ENCODE results near the gene STPG4.

The STPG4 gene

DNA sequence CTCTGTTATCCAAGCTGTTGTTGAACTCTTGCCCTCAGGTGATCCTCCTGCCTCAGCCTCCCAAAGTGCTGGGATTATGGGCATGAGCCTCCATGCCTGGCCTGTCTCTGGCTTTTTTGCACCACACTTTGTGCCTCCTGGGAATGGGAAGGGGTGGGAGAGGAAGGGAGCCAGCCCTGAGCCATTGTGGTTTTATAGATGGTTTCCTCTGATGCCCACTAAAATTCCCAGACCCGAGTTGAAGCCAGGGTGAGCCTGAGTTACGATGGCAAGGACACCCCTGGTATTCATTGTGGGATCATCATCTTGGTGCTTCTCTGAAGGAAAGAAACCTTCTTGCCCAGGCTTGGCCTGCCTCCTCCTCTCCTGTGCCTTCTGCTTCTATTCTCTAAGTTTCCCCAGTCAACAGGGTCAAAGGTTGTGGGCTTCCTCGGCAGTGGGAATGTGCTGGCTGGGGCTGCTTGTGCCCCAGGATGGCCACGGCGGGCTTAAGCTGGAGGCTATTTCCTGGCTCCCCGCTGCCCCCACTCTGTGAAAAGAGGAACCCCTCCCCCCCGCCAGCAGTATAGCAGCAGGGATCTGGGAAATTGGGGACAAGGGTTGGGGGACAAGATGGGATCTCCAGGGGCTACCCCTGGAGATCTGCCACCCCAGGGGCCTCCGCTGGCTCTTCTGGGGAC, 106.2 kb downstream of the STPG4 start:
- Histone ChIP-seq H3K27me3 (no peaks in the 10 kb centered on the region), H3K9ac (peak overlapping the region in 4 of 11 experiments; percentile 2 to 31 (median 10); a peak in 4 of 22 replicates), H3K4me1 (peaks cover 76 to 90% (median 84%) of the 10 kb centered on the region in 10 experiments), H3K4me2 (peak overlapping the region in 10 of 11 experiments; percentile 57 to 98 (median 93); a peak in 18 of 22 replicates), H3K4me3 (no peak overlapping the region), H3K36me3 (peaks cover 78 to 100% (median 99%) of the 10 kb centered on the region in 11 experiments), H3K9me3 (replicated peaks in 1 of 11) (0 out of 22 replicates have a peak, but pooled peaks cover 0 to 6% (median 0%) of the 10 kb centered on the region in 11 experiments), H3K27ac (peak overlapping the region in 8 of 11 experiments; percentile 7 to 87 (median 34); a peak in 13 of 22 replicates), H4K20me1 (peaks cover 0 to 76% (median 0%) of the 10 kb centered on the region in 11 experiments; a peak in 4 of 22 replicates)
- no peak for TF ChIP-seq Cebpa-rat (IDR thresholded peaks at IDR 0.05)

- Histone ChIP-seq H4K20me1 (peaks cover 0 to 91% (median 0%) of the 10 kb centered on the region in 11 experiments; a peak in 5 of 22 replicates), H3K36me3 (peaks cover 53 to 82% (median 76%) of the 10 kb centered on the region in 11 experiments), H3K4me3 (no peak overlapping the region), H3K4me1 (peaks cover 77 to 91% (median 85%) of the 10 kb centered on the region in 10 experiments), H3K4me2 (peak overlapping the region; percentile 83 to 98 (median 94)), H3K9ac (peak overlapping the region in 5 of 11 experiments; percentile 0 to 87 (median 47); a peak in 7 of 22 replicates), H3K27me3 (no peaks in the 10 kb centered on the region), H3K27ac (peak overlapping the region in 9 of 11 experiments; percentile 45 to 97 (median 88); a peak in 15 of 22 replicates), H3K9me3 (replicated peaks in 1 of 11) (no peaks in the 10 kb centered on the region)
- TF ChIP-seq Cebpa-rat (IDR thresholded peaks at IDR 0.05) = no peak
Measured at GRCh38 chr2:47046271-47046670, 108.8 kb downstream of the STPG4 start.

DNA sequence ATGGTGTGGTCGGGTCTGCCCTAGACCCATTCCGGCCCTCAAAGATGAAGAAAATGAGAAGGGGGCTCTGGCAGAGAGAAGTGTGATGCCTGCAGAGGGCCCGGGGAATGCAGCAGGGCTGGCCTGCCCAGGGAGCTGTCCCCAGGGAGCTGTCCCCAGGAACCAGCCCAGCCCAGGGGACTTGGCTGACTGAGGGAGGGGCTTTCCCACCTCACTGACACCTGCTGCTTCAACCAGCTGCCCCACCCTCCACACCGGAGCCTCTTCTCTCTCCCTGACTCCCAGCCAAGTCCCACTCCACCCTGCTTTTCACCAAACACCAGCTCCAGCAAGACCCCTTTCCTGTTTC, 111.2 kb downstream of the STPG4 start:
- Histone ChIP-seq H4K20me1 (peaks cover 0 to 100% (median 0%) of the 10 kb centered on the region in 11 experiments; a peak in 5 of 22 replicates), H3K9ac (peak overlapping the region; percentile 67 to 87 (median 76); a peak in 19 of 22 replicates), H3K4me1 (peaks cover 100% of the 10 kb centered on the region in 10 experiments), H3K4me2 (peak overlapping the region; percentile 83 to 98 (median 94)), H3K36me3 (peaks cover 46 to 79% (median 71%) of the 10 kb centered on the region in 11 experiments), H3K27me3 (no peaks in the 10 kb centered on the region), H3K4me3 (peak overlapping the region in 5 of 10 experiments; percentile 41 to 55 (median 52); a peak in 8 of 20 replicates), H3K27ac (peak overlapping the region; percentile 62 to 97 (median 88); a peak in 21 of 22 replicates), H3K9me3 (replicated peaks in 1 of 11) (no peaks in the 10 kb centered on the region)
- no peak for TF ChIP-seq Cebpa-rat (IDR thresholded peaks at IDR 0.05)

- Histone ChIP-seq H3K4me1 (peaks cover 98 to 100% (median 99%) of the 10 kb centered on the region in 10 experiments), H3K4me2 (peak overlapping the region; percentile 83 to 98 (median 94)), H3K9me3 (replicated peaks in 1 of 11) (no peaks in the 10 kb centered on the region), H4K20me1 (peaks cover 0 to 98% (median 0%) of the 10 kb centered on the region in 11 experiments; a peak in 5 of 22 replicates), H3K9ac (peak overlapping the region; percentile 67 to 87 (median 76)), H3K4me3 (peak overlapping the region in 8 of 10 experiments; percentile 25 to 59 (median 48); a peak in 14 of 20 replicates), H3K27me3 (no peaks in the 10 kb centered on the region), H3K27ac (peak overlapping the region; percentile 62 to 97 (median 88); a peak in 21 of 22 replicates), H3K36me3 (peaks cover 46 to 76% (median 66%) of the 10 kb centered on the region in 11 experiments)
- peak in 2 of 11 experiments; percentile 30 to 42; a peak in 3 of 22 replicates for TF ChIP-seq Cebpa-rat (IDR thresholded peaks at IDR 0.05)
Measured at GRCh38 chr2:47043142-47043890, 111.8 kb downstream of the STPG4 start.

DNA sequence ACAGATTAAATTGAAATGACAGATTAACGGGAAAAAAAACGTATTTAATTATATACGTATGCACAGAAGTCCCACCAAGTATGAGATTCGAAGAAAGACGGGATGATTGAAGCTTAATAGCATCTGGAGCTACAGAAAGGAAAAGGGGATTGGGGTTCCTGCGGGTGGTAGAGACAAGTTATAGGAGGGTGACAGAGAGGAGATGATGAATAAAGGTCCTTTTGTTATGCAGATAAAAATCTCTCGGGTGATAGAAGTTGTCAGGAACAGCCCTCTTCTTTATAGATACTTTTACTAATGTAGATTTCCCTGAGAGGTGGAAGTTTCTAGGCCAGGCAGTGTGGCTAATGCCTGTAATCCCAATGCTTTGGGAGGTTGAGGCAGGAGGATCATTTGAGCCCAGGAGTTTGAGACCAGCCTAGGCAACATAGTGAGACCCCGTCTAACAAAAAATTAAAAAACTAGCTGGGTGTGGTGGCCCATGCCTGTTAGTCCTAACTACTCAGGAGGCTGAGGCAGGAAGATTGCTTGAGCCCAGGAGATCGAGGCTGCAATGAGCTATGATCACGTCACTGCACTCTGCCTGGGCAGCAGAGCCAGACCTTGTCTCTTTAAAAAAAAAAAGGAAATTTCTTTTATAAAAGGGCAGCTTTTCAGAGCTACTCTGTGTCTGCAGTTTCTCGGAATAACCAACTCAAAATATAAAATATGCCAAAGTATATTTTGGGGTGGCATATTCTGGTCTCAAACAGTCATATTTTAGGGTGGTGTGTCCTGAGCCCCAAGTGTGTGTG, 113.0 kb downstream of the STPG4 start:
- Histone ChIP-seq H3K4me2 (peak overlapping the region; percentile 83 to 98 (median 94)), H3K4me1 (peaks cover 98 to 100% (median 99%) of the 10 kb centered on the region in 10 experiments), H3K9ac (peak overlapping the region; percentile 67 to 87 (median 76)), H3K27me3 (no peaks in the 10 kb centered on the region), H4K20me1 (peaks cover 0 to 98% (median 0%) of the 10 kb centered on the region in 11 experiments; a peak in 5 of 22 replicates), H3K36me3 (peaks cover 45 to 76% (median 65%) of the 10 kb centered on the region in 11 experiments), H3K27ac (peak overlapping the region; percentile 62 to 97 (median 88); a peak in 21 of 22 replicates), H3K9me3 (replicated peaks in 1 of 11) (no peaks in the 10 kb centered on the region), H3K4me3 (peak overlapping the region in 6 of 10 experiments; percentile 25 to 59 (median 53); a peak in 7 of 20 replicates)
- no peak for TF ChIP-seq Cebpa-rat (IDR thresholded peaks at IDR 0.05)

DNA sequence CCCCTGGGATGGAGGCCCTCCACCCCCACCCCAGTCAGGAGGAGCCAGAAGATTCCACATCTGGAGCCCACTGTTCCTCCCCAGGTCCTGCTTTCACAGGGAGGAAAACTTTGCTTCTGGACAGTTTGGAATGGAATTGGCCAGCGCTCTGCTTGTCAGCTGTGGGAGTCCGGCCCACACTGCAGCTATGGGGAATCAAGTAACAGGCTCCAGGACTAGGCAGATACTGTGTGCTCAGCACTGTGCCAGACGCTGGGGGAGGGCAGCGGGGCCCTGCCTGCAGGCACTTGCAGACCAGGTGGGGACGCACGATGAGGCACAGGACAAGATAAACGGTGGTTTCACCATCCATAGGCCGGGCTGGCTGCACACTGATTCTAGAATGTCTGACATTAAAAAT, 114.0 kb downstream of the STPG4 start:
- H3K4me1 ChIP-seq = peaks cover 98 to 100% (median 99%) of the 10 kb centered on the region in 10 experiments
- peak overlapping the region; percentile 83 to 98 (median 94) for H3K4me2 ChIP-seq
- no peak overlapping the region for H3K4me3 ChIP-seq
- peaks cover 39 to 76% (median 65%) of the 10 kb centered on the region in 11 experiments for H3K36me3 ChIP-seq
- H3K9me3 ChIP-seq (replicated peaks in 1 of 11) = no peaks in the 10 kb centered on the region
- peak overlapping the region in 9 of 11 experiments; percentile 16 to 97 (median 87); a peak in 16 of 22 replicates for H3K27ac ChIP-seq
- TF ChIP-seq Cebpa-rat (IDR thresholded peaks at IDR 0.05) = no peak
- no peaks in the 10 kb centered on the region for H3K27me3 ChIP-seq
- H3K9ac ChIP-seq = peak overlapping the region in 8 of 11 experiments; percentile 7 to 87 (median 75); a peak in 9 of 22 replicates
- H4K20me1 ChIP-seq = peaks cover 0 to 98% (median 0%) of the 10 kb centered on the region in 11 experiments; a peak in 5 of 22 replicates

DNA sequence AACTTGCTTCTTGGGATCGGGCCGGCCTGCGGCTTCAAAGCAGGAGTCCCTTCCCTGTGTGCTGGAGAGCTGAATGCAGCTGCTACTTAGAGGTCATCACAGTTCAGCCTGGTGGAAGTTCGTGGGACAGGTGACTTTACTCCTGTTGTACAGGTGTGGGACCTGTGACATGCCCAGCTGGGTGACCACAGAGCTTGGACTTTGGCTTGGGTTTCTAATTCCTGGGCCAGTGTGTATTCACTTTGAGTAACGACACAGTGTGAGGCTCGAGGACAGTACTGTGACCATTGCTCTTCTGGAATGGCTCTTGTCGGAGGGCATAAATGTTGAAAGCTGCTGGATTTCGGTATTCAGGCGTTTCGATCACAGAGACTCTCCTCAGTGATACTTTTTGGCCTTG, 114.5 kb downstream of the STPG4 start:
- Histone ChIP-seq H3K4me3 (no peak overlapping the region), H3K4me2 (peak overlapping the region; percentile 83 to 98 (median 94)), H3K36me3 (peaks cover 35 to 76% (median 63%) of the 10 kb centered on the region in 11 experiments), H3K9me3 (replicated peaks in 1 of 11) (no peaks in the 10 kb centered on the region), H3K27me3 (no peaks in the 10 kb centered on the region), H3K27ac (peak overlapping the region in 9 of 11 experiments; percentile 16 to 97 (median 87); a peak in 17 of 22 replicates), H3K9ac (peak overlapping the region in 7 of 11 experiments; percentile 7 to 87 (median 31); a peak in 9 of 22 replicates), H4K20me1 (peaks cover 0 to 98% (median 0%) of the 10 kb centered on the region in 11 experiments; a peak in 5 of 22 replicates), H3K4me1 (peaks cover 98 to 100% (median 99%) of the 10 kb centered on the region in 10 experiments)
- TF ChIP-seq Cebpa-rat (IDR thresholded peaks at IDR 0.05) = no peak

All from BLaER1 treated with 17β-estradiol and CSF1 and Interleukin-3, amounts not matched to agents 10 nM and 100 nM (cell line).